ENCODE measurements around the gene CCN5.
A peak's percentile ranks its signal among the peaks of the same experiment; 100 is the strongest.

Gene CCN5

GRCh38 chr20:44719841-44720240, 4.7 kb downstream of the CCN5 start:
- 93% methylated on average over 18 of the region's 19 CpGs for WGBS
- Histone ChIP-seq H2BK120ac (ENCODE audit: low read depth, low read length) (no peak overlapping the region), H2AK5ac (ENCODE audit: low read length, severe bottlenecking) (peak overlapping the region; percentile 71), H3K4me3 (ENCODE audit: insufficient read depth in 1 of 2, low read depth in 1 of 2, low read length in 2 of 2) (peak overlapping the region; percentile 30 to 85), H2AFZ (ENCODE audit: low read depth, low read length) (no peak overlapping the region), H3K23ac (ENCODE audit: low read length in 2 of 2) (no peak overlapping the region), H2BK12ac (ENCODE audit: low read length in 2 of 2) (peak overlapping the region in 1 of 2 experiments; percentile 17), H4K91ac (ENCODE audit: low read length) (peak overlapping the region; percentile 73), H3K4me1 (ENCODE audit: control insufficient read depth, insufficient read depth, low read depth, low read length) (peaks cover 18% of the 10 kb centered on the region), H3K27ac (ENCODE audit: low read length, poor library complexity, severe bottlenecking) (no peak overlapping the region), H2BK15ac (ENCODE audit: low read depth, poor library complexity, severe bottlenecking) (no peak overlapping the region), H3K4ac (ENCODE audit: low read depth in 1 of 2, low read length in 2 of 2) (peak overlapping the region in 1 of 2 experiments; percentile 51), H2BK5ac (ENCODE audit: low read depth, low read length, poor library complexity, severe bottlenecking) (no peak overlapping the region), H3K79me1 (replicated peaks; ENCODE audit: low read length, poor library complexity, severe bottlenecking) (no peaks in the 10 kb centered on the region), H3K27me3 (ENCODE audit: control insufficient read depth in 1 of 2, insufficient read depth in 1 of 2, low read length in 2 of 2) (no peaks in the 10 kb centered on the region), H3K4me2 (ENCODE audit: low read length, poor library complexity, severe bottlenecking) (no peak overlapping the region), H3K9ac (ENCODE audit: low read length) (peak overlapping the region; percentile 87), H3K14ac (ENCODE audit: low read length in 2 of 2) (no peak overlapping the region), H3K36me3 (ENCODE audit: control insufficient read depth in 1 of 2, insufficient read depth in 2 of 2, low read depth in 1 of 2, low read length in 2 of 2) (peaks cover 0 to 75% of the 10 kb centered on the region in 2 experiments), H4K8ac (ENCODE audit: low read length) (no peak overlapping the region), H3K18ac (ENCODE audit: low read depth in 1 of 2, low read length in 2 of 2) (no peak overlapping the region), H3K9me3 (ENCODE audit: control insufficient read depth, low read length) (no peaks in the 10 kb centered on the region)
- no peak for DNase-seq

- Histone ChIP-seq H3K4me3 (ENCODE audit: insufficient read depth in 1 of 2, low read depth in 1 of 2, low read length in 2 of 2) (peak overlapping the region in 1 of 2 experiments; percentile 85), H3K27ac (ENCODE audit: low read length, poor library complexity, severe bottlenecking) (peak overlapping the region; percentile 77), H3K9ac (ENCODE audit: low read length) (peak overlapping the region; percentile 87), H2BK5ac (ENCODE audit: low read depth, low read length, poor library complexity, severe bottlenecking) (no peak overlapping the region), H3K79me1 (replicated peaks; ENCODE audit: low read length, poor library complexity, severe bottlenecking) (no peaks in the 10 kb centered on the region), H3K23ac (ENCODE audit: low read length in 2 of 2) (no peak overlapping the region), H3K4me1 (ENCODE audit: control insufficient read depth, insufficient read depth, low read depth, low read length) (peaks cover 14% of the 10 kb centered on the region), H2AK5ac (ENCODE audit: low read length, severe bottlenecking) (no peak overlapping the region), H3K4ac (ENCODE audit: low read depth in 1 of 2, low read length in 2 of 2) (peak overlapping the region in 1 of 2 experiments; percentile 54), H2BK120ac (ENCODE audit: low read depth, low read length) (no peak overlapping the region), H4K8ac (ENCODE audit: low read length) (no peak overlapping the region), H4K91ac (ENCODE audit: low read length) (no peak overlapping the region), H2AFZ (ENCODE audit: low read depth, low read length) (no peak overlapping the region), H3K14ac (ENCODE audit: low read length in 2 of 2) (no peak overlapping the region), H2BK12ac (ENCODE audit: low read length in 2 of 2) (peak overlapping the region in 1 of 2 experiments; percentile 56), H2BK15ac (ENCODE audit: low read depth, poor library complexity, severe bottlenecking) (no peak overlapping the region), H3K18ac (ENCODE audit: low read depth in 1 of 2, low read length in 2 of 2) (peak overlapping the region in 1 of 2 experiments; percentile 4), H3K36me3 (ENCODE audit: control insufficient read depth in 1 of 2, insufficient read depth in 2 of 2, low read depth in 1 of 2, low read length in 2 of 2) (peaks cover 0 to 81% of the 10 kb centered on the region in 2 experiments), H3K4me2 (ENCODE audit: low read length, poor library complexity, severe bottlenecking) (no peak overlapping the region), H3K27me3 (ENCODE audit: control insufficient read depth in 1 of 2, insufficient read depth in 1 of 2, low read length in 2 of 2) (no peaks in the 10 kb centered on the region), H3K9me3 (ENCODE audit: control insufficient read depth, low read length) (no peaks in the 10 kb centered on the region)
- peak; percentile 50 for DNase-seq
- 71% methylated on average over 6 of the region's 7 CpGs for WGBS
These were observed 5.4 kb downstream of the CCN5 start for GRCh38 chr20:44720621-44720996.

- H2AK5ac ChIP-seq (ENCODE audit: low read length, severe bottlenecking): peak overlapping the region; percentile 4
- WGBS: 33% methylated on average over 6 of the region's 11 CpGs
- H3K23ac ChIP-seq (ENCODE audit: low read length in 2 of 2): no peak overlapping the region
- H3K4me3 ChIP-seq (ENCODE audit: insufficient read depth in 1 of 2, low read depth in 1 of 2, low read length in 2 of 2): peak overlapping the region in 1 of 2 experiments; percentile 85
- no peak overlapping the region for H2BK5ac ChIP-seq (ENCODE audit: low read depth, low read length, poor library complexity, severe bottlenecking)
- H3K79me1 ChIP-seq (replicated peaks; ENCODE audit: low read length, poor library complexity, severe bottlenecking): no peaks in the 10 kb centered on the region
- H3K9ac ChIP-seq (ENCODE audit: low read length): peak overlapping the region; percentile 87
- DNase-seq: peak; percentile 72
- H3K4me1 ChIP-seq (ENCODE audit: control insufficient read depth, insufficient read depth, low read depth, low read length): peaks cover 14% of the 10 kb centered on the region
- no peak overlapping the region for H3K4ac ChIP-seq (ENCODE audit: low read depth in 1 of 2, low read length in 2 of 2)
- H3K9me3 ChIP-seq (ENCODE audit: control insufficient read depth, low read length): no peaks in the 10 kb centered on the region
- H2BK12ac ChIP-seq (ENCODE audit: low read length in 2 of 2): peak overlapping the region in 1 of 2 experiments; percentile 56
- peak overlapping the region; percentile 77 for H3K27ac ChIP-seq (ENCODE audit: low read length, poor library complexity, severe bottlenecking)
- no peak overlapping the region for H2AFZ ChIP-seq (ENCODE audit: low read depth, low read length)
- H4K91ac ChIP-seq (ENCODE audit: low read length): no peak overlapping the region
- peaks cover 0 to 87% of the 10 kb centered on the region in 2 experiments for H3K36me3 ChIP-seq (ENCODE audit: control insufficient read depth in 1 of 2, insufficient read depth in 2 of 2, low read depth in 1 of 2, low read length in 2 of 2)
- no peak overlapping the region for H2BK120ac ChIP-seq (ENCODE audit: low read depth, low read length)
- H3K27me3 ChIP-seq (ENCODE audit: control insufficient read depth in 1 of 2, insufficient read depth in 1 of 2, low read length in 2 of 2): no peaks in the 10 kb centered on the region
- H2BK15ac ChIP-seq (ENCODE audit: low read depth, poor library complexity, severe bottlenecking): no peak overlapping the region
- no peak overlapping the region for H4K8ac ChIP-seq (ENCODE audit: low read length)
- no peak overlapping the region for H3K18ac ChIP-seq (ENCODE audit: low read depth in 1 of 2, low read length in 2 of 2)
- H3K14ac ChIP-seq (ENCODE audit: low read length in 2 of 2): no peak overlapping the region
- H3K4me2 ChIP-seq (ENCODE audit: low read length, poor library complexity, severe bottlenecking): no peak overlapping the region
These were observed 6.0 kb downstream of the CCN5 start for GRCh38 chr20:44720997-44721784.

- no peak for DNase-seq
- H3K36me3 ChIP-seq (ENCODE audit: control insufficient read depth in 1 of 2, insufficient read depth in 2 of 2, low read depth in 1 of 2, low read length in 2 of 2): peaks cover 0 to 88% of the 10 kb centered on the region in 2 experiments
- no peak overlapping the region for H3K4ac ChIP-seq (ENCODE audit: low read depth in 1 of 2, low read length in 2 of 2)
- no peak overlapping the region for H3K18ac ChIP-seq (ENCODE audit: low read depth in 1 of 2, low read length in 2 of 2)
- WGBS: 73% methylated on average over 1 of the region's 1 CpG
- H3K27ac ChIP-seq (ENCODE audit: low read length, poor library complexity, severe bottlenecking): no peak overlapping the region
- no peaks in the 10 kb centered on the region for H3K9me3 ChIP-seq (ENCODE audit: control insufficient read depth, low read length)
- H2BK5ac ChIP-seq (ENCODE audit: low read depth, low read length, poor library complexity, severe bottlenecking): no peak overlapping the region
- no peak overlapping the region for H3K4me2 ChIP-seq (ENCODE audit: low read length, poor library complexity, severe bottlenecking)
- H3K79me1 ChIP-seq (replicated peaks; ENCODE audit: low read length, poor library complexity, severe bottlenecking): no peaks in the 10 kb centered on the region
- no peak overlapping the region for H2BK15ac ChIP-seq (ENCODE audit: low read depth, poor library complexity, severe bottlenecking)
- no peak overlapping the region for H4K8ac ChIP-seq (ENCODE audit: low read length)
- no peak overlapping the region for H4K91ac ChIP-seq (ENCODE audit: low read length)
- H2AK5ac ChIP-seq (ENCODE audit: low read length, severe bottlenecking): peak overlapping the region; percentile 4
- H3K4me1 ChIP-seq (ENCODE audit: control insufficient read depth, insufficient read depth, low read depth, low read length): peaks cover 12% of the 10 kb centered on the region
- H3K9ac ChIP-seq (ENCODE audit: low read length): peak overlapping the region; percentile 57
- no peak overlapping the region for H3K4me3 ChIP-seq (ENCODE audit: insufficient read depth in 1 of 2, low read depth in 1 of 2, low read length in 2 of 2)
- no peak overlapping the region for H3K23ac ChIP-seq (ENCODE audit: low read length in 2 of 2)
- no peaks in the 10 kb centered on the region for H3K27me3 ChIP-seq (ENCODE audit: control insufficient read depth in 1 of 2, insufficient read depth in 1 of 2, low read length in 2 of 2)
- H3K14ac ChIP-seq (ENCODE audit: low read length in 2 of 2): no peak overlapping the region
- no peak overlapping the region for H2BK12ac ChIP-seq (ENCODE audit: low read length in 2 of 2)
- no peak overlapping the region for H2AFZ ChIP-seq (ENCODE audit: low read depth, low read length)
- no peak overlapping the region for H2BK120ac ChIP-seq (ENCODE audit: low read depth, low read length)
These were observed 6.6 kb downstream of the CCN5 start for GRCh38 chr20:44721785-44722054.

All from mesenchymal stem cell (in vitro differentiated cells and primary cell).